GM12872 (cell line): ENCODE data around the gene EXOSC10.

Source experiments
- TF ChIP-seq, protein P1 (sequence below): IDR thresholded peaks from 3 replicates; pipeline ENCODE4 v1.5.1; 2011; ENCODE audit warnings: low read depth, mild to moderate bottlenecking, low read length, moderate library complexity; ENCODE audit not compliant: insufficient read depth

The EXOSC10 gene

DNA sequence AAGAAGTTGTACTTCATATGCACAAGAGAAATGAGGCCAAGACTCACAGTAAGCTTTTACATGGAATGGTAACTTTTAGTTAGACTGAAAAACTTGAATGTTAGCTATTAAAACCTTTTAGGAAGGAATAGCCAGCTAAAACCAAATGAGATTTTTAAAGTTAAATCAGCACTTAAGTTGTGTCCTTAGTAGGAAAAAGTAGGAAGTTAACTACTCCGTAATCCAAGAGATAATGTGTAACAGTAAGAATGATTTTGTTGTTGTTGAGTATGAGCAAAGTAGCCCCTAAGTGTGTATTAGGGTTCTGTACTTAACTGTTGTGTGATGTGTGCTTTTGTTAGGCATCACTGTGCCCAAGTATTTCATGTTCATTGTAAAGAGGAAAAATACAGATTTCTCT lies 74.1 kb downstream of the EXOSC10 start:
- TF ChIP-seq, protein P1, sequence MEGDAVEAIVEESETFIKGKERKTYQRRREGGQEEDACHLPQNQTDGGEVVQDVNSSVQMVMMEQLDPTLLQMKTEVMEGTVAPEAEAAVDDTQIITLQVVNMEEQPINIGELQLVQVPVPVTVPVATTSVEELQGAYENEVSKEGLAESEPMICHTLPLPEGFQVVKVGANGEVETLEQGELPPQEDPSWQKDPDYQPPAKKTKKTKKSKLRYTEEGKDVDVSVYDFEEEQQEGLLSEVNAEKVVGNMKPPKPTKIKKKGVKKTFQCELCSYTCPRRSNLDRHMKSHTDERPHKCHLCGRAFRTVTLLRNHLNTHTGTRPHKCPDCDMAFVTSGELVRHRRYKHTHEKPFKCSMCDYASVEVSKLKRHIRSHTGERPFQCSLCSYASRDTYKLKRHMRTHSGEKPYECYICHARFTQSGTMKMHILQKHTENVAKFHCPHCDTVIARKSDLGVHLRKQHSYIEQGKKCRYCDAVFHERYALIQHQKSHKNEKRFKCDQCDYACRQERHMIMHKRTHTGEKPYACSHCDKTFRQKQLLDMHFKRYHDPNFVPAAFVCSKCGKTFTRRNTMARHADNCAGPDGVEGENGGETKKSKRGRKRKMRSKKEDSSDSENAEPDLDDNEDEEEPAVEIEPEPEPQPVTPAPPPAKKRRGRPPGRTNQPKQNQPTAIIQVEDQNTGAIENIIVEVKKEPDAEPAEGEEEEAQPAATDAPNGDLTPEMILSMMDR: no peak

DNA sequence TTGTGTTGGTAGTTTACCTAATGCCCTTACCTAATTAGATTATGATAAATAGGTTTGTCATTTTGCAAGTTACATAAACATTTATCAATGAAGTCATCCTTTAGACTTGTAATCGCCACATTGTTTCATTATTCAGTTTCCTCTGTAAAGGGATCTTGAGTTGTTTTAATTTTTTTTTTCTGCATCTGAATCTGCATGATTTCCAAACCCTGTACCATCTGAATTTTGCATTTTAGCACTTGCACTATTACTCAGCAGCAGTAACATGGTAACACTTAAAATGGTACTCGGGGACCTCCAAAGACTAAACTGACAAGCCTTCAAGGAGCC lies 74.8 kb downstream of the EXOSC10 start:
- TF ChIP-seq, protein P1: no peak

DNA sequence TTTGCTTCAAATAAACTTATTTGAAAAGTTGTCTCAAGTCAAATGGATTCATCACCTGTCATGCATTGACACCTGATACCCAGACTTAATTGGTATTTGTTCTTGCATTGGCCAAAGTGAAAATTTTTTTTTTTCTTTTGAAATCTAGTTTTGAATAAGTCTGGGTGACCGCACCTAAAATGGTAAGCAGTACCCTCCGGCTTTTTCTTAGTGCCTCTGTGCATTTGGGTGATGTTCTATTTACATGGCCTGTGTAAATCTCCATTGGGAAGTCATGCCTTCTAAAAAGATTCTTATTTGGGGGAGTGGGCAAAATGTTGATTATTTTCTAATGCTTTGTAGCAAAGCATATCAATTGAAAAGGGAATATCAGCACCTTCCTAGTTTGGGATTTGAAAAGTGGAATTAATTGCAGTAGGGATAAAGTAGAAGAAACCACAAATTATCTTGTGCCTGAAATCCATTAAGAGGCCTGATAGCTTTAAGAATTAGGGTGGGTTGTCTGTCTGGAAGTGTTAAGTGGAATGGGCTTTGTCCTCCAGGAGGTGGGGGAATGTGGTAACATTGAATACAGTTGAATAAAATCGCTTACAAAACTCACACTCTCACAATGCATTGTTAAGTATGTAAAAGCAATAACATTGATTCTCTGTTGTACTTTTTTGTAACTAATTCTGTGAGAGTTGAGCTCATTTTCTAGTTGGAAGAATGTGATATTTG lies 75.4 kb downstream of the EXOSC10 start:
- TF ChIP-seq, protein P1: no peak

DNA sequence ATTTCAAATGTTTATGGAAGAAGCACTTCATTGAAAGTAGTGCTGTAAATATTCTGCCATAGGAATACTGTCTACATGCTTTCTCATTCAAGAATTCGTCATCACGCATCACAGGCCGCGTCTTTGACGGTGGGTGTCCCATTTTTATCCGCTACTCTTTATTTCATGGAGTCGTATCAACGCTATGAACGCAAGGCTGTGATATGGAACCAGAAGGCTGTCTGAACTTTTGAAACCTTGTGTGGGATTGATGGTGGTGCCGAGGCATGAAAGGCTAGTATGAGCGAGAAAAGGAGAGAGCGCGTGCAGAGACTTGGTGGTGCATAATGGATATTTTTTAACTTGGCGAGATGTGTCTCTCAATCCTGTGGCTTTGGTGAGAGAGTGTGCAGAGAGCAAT lies 76.5 kb downstream of the EXOSC10 start:
- TF ChIP-seq, protein P1: no peak

DNA sequence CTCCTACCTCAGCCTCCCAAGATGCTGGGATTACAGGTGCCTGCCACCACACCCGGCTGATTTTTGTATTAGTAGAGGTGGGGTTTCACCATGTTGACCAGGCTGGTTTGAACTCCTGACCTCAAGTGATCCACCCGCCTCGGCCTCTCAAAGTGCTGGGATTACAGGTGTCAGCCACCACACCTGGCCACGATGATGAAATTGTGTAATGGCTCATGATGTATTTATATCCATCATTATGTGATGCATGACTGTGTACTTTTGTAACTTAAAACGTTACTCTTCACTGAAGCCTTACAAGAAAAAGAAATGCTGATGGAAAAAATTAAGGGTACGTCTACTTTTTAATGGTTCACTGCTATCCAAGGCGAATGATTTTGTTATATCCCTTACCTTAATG lies 79.7 kb downstream of the EXOSC10 start:
- TF ChIP-seq, protein P1: no peak
